Measurements from ENCODE around the gene ZNF678. TPM values are rescaled to one million over a fixed set of nuclear protein-coding genes. Genes with fewer than 3 reads are reported as not detected.

Gene ZNF678
- total and polyA plus RNA-seq, 2 of the 8 experiments (the other 6 are each of a cell fraction or from before 2014, with no cell fraction given), result 6.9 to 28.3 TPM

DNA sequence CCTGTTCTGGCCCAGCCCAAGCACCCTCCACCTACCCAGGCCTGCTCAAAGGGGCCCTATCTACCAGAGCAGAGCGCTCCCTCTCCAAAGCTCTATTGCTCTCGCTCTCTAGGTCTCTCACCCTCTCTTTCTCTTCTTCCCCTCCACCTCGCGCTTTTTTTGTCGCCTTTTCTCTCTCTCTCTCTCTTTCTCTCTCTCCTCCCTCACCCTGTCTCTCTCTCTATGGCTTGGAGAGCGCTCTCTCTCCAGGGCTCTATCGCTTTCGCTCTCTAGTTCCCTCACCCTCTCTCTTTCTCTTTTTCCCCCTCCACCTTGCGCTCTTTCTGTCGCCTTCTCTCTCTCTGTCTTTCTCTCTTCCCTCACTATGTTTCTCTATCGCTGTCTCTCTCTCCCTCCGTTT lies 3.4 kb upstream of the ZNF678 start (continued):
- TF ChIP-seq CHD1 (IDR thresholded peaks at IDR 0.05; ENCODE audit: low read depth, low read length), result no peak
- TF ChIP-seq BACH1 (IDR thresholded peaks at IDR 0.05; ENCODE audit: low read length), result no peak

Data from H1 (cell line).